Mesothelial cell of epicardium (in vitro differentiated cells): ENCODE measurements around the gene TMEM187. TPM values are rescaled to one million over a fixed set of nuclear protein-coding genes. Genes with fewer than 3 reads are reported as not detected.
A peak's percentile ranks its signal among the peaks of the same experiment; 100 is the strongest.

Experiments
- DNase-seq, 2 experiments: peaks; one replicate each; pipeline ENCODE4 v3.0.0; 2021; ENCODE audit warnings: low spot score in 2 of 2; ENCODE audit not compliant: unreplicated experiment in 2 of 2
- H3K27ac Mint-ChIP-seq: 2 replicates; pipeline ENCODE4 v1.8.0; 2021; ENCODE audit warnings: mixed read lengths
- H3K27me3 Mint-ChIP-seq: 2 replicates; pipeline ENCODE4 v1.8.0; 2021; ENCODE audit warnings: low read depth, mixed read lengths
- H3K36me3 Mint-ChIP-seq: 2 replicates; pipeline ENCODE4 v1.8.0; 2021; ENCODE audit warnings: mixed read lengths
- H3K4me1 Mint-ChIP-seq: 2 replicates; pipeline ENCODE4 v1.8.0; 2021; ENCODE audit warnings: mixed read lengths
- H3K4me3 Mint-ChIP-seq: 2 replicates; pipeline ENCODE4 v1.8.0; 2021; ENCODE audit warnings: mild to moderate bottlenecking, moderate library complexity, mixed read lengths
- H3K9me3 Mint-ChIP-seq: 2 replicates; pipeline ENCODE4 v1.8.0; 2021; ENCODE audit warnings: mixed read lengths
- total RNA-seq: library from RNA; stranded (reverse); gene quantifications from 3 replicates; pipeline ENCODE4 v1.2.1, GENCODE V29; 2021
- TF ChIP-seq, protein P1 (sequence below): fragments of 200-600 bp; sonication (generic); IDR thresholded peaks from one replicate; pipeline ENCODE4 v1.5.0; 2021; ENCODE audit warnings: antibody characterized with exemption; ENCODE audit not compliant: unreplicated experiment

The TMEM187 gene
- total RNA-seq, 1 donor from 2014 or later = 15.0 TPM

DNA sequence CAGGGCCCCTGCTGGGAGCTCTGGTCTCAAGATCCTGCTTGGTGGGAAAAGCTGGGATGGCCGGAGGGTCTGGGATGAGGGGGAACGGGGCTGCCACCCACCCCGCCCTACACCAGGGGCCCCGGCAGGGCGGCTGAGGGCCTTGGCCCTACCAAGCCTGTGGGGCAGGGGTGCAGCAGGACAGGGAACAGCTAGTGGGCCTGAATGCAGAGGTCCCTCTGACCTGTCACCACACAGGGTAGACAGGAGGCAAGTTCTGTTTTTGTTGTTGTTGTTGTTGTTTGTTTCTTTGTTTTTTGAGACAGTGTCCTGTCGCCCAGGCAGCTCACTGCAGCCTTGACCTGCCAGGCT lies 27.8 kb upstream of the TMEM187 start:
- H3K27ac Mint-ChIP-seq = no peak overlapping the region
- H3K4me3 Mint-ChIP-seq = peak overlapping the region; percentile 43
- H3K27me3 Mint-ChIP-seq = no peaks in the 10 kb centered on the region

DNA sequence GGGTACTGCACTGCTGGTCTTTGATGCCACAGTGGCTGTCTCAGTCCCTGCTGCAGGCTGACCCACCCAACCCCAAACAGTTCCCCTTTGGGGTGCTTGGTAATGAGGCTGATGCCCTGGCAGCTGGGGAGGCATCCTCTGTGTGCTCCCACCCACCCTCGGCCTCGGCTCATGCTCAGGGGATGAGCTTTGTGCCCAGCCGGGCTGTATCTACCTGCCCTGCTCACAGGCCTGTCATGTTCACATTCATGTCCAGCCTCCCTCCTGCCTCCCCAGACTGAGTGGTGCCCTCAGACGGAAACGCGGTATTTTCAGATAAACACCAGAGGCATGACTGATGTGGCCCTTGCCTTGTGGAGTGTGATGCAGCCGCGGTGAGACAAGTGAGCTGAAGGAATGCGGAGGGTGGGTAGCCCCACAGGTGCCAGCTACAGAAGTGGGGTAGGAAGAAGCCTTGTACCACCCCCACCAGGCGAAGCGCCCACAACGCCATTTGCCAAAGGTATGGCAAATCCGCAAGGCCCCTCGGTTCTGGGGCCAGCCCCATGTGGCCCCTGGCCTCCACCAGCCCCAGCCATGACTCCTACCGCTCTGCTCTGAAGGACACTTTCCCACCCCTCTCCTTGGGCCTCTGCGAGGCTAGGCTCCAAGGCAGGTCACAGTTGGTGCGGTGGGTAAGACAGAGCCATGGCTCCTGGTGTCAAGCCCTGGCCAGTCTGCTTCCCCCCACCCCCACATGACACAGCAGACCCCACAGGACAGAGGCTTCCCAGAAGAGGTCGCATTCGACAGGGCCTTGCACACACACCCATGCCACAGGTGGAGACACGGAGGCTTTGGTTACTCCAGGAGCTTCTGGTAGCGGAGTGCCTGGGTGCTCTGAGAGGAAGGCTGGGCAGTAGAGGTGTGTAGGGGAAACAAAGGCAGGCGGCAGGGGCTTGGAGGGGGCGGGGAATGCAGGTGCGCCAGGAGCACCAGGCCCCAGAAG lies 26.3 kb upstream of the TMEM187 start:
- TF ChIP-seq, protein P1, sequence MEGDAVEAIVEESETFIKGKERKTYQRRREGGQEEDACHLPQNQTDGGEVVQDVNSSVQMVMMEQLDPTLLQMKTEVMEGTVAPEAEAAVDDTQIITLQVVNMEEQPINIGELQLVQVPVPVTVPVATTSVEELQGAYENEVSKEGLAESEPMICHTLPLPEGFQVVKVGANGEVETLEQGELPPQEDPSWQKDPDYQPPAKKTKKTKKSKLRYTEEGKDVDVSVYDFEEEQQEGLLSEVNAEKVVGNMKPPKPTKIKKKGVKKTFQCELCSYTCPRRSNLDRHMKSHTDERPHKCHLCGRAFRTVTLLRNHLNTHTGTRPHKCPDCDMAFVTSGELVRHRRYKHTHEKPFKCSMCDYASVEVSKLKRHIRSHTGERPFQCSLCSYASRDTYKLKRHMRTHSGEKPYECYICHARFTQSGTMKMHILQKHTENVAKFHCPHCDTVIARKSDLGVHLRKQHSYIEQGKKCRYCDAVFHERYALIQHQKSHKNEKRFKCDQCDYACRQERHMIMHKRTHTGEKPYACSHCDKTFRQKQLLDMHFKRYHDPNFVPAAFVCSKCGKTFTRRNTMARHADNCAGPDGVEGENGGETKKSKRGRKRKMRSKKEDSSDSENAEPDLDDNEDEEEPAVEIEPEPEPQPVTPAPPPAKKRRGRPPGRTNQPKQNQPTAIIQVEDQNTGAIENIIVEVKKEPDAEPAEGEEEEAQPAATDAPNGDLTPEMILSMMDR = no peak
- peaks cover 18% of the 10 kb centered on the region for H3K36me3 Mint-ChIP-seq
- H3K27me3 Mint-ChIP-seq = no peaks in the 10 kb centered on the region
- no peak overlapping the region for H3K4me3 Mint-ChIP-seq
- no peak for DNase-seq
- no peak overlapping the region for H3K27ac Mint-ChIP-seq
- peaks cover 2% of the 10 kb centered on the region for H3K4me1 Mint-ChIP-seq
- H3K9me3 Mint-ChIP-seq = no peaks in the 10 kb centered on the region

More for the DNA sequence above, 27.8 kb upstream of the TMEM187 start:
- Mint-ChIP-seq H3K4me1 (peaks cover 2% of the 10 kb centered on the region), H3K36me3 (peaks cover 6% of the 10 kb centered on the region), H3K9me3 (no peaks in the 10 kb centered on the region)
- TF ChIP-seq, protein P1 = no peak
- no peak for DNase-seq

DNA sequence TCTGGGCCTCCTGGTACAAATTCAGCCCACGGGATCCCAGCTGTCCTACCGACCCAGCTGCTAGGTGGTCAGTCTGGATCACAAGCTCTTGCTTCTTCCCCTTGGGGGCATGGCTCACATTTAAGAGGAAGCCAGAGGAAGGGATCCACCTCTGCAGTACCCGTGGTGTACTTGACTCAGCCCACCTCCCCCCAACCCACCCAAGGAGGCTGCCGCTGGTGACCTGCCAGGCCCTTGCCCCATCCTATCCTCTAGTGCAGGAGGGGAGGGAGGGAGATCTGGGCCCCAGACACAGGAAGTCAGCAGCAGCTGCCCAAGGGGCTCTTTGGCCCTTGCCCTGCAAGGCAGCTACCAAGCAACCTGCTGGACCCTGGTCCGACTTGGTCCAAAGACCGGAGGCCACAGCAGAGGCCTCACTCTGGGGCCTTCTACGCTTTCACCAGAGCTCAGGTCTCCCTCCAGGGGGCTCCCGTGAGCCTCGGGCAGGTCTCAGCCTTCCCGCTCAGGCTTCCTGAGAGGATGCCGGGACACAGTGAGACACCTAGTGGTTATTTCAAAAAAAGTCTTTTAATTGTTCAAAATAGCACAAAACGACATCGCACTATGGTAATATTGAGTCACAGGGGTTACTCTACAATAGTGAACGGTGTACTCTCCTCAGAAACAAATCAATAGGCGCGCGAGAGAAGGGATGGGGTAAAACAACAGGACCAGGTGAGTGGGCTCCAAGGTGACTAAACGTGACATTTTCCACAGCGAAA lies 25.4 kb upstream of the TMEM187 start:
- H3K27me3 Mint-ChIP-seq = no peaks in the 10 kb centered on the region
- peak in 1 of 2 experiments; percentile 77 for DNase-seq

DNA sequence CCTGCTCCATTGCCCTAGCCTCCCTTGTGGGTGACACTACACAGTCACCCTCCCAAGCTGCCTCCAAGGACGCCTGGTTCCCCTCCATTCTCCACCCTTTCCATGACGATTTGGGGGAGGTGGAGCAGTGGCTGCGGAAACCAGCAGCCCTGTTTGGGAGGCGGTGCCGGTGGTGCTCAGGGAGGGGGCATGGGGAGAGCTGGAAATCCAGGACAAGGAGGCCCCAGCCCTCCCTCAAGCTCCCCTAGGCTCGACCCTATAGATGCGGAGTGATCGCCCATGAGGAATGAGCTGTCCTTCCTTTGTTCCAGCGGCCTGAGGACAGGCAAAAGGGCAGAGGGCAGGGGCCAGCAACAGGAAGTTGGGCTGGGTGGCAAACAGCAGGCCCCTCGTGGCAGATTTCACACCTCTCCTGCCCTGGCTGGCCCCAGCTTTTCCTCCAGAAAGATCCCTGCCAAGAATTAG lies 24.5 kb upstream of the TMEM187 start:
- Mint-ChIP-seq H3K27ac (peak overlapping the region; percentile 48), H3K9me3 (no peaks in the 10 kb centered on the region), H3K36me3 (peaks cover 21% of the 10 kb centered on the region), H3K27me3 (no peaks in the 10 kb centered on the region), H3K4me1 (peaks cover 2% of the 10 kb centered on the region), H3K4me3 (no peak overlapping the region)
- DNase-seq = no peak
- TF ChIP-seq, protein P1 = no peak

More for the DNA sequence above, 25.4 kb upstream of the TMEM187 start:
- Mint-ChIP-seq H3K27ac (peak overlapping the region; percentile 77), H3K4me3 (no peak overlapping the region), H3K4me1 (peaks cover 2% of the 10 kb centered on the region), H3K9me3 (no peaks in the 10 kb centered on the region), H3K36me3 (peaks cover 21% of the 10 kb centered on the region)
- TF ChIP-seq, protein P1 = peak; percentile 71

DNA sequence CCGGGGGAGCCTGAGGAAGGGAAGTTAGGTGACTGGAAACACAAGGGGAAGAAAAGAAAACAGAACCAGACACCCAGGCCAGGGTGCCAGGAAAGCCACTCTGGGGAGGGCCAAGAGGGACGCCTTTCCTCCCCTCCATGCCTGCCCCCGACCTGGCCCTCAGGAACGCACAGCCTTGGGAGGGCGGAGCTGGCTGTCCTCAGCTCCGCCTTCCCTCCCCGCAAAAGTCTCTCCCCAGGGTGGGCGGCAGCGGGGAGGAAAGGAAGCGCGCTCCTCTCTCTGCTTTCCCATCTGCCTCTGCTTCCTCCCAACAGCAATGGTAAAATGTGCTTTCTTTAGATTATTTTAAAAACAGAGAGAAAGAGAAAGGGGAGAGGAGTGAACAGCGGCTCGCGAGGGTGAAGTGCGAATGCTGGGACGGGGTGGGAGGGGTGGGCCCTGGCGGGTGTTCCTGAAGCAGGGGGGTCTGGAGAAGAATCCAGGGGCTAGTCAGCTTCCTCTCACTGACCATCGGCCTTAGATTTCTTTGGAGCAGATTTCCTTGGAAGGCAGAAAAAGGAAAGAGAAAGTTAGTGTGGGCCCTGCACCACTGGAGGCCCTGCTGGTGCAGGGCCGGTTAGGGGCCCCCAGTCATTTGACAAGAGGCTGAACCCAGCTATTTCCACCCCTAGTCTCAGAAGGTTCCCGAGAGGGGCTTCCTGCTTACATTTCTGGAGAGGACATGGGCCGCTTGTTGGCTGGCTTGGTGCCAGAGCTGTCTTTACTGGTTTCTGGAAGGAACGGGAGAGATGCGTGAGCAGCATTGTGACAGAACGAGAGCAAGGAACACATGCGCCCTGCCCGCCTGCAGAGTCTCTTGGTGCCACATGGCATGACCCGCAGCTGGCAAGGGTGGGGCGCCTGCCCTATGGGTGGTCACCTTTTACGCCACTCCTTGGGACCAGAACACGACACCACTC lies 23.4 kb upstream of the TMEM187 start:
- H3K36me3 Mint-ChIP-seq = peaks cover 26% of the 10 kb centered on the region
- no peaks in the 10 kb centered on the region for H3K27me3 Mint-ChIP-seq
- no peaks in the 10 kb centered on the region for H3K9me3 Mint-ChIP-seq
- no peak for DNase-seq
- H3K4me1 Mint-ChIP-seq = peaks cover 2% of the 10 kb centered on the region
- no peak overlapping the region for H3K4me3 Mint-ChIP-seq
- peak overlapping the region; percentile 34 for H3K27ac Mint-ChIP-seq
- TF ChIP-seq, protein P1 = no peak
